Breast epithelium (tissue), 3 donors: ENCODE results near the gene KCMF1.

Experiments used
- POLR2A ChIP-seq: fragments of 450-650 bp; IDR thresholded peaks from one replicate; pipeline ENCODE4 v1.6.1; 2016; ENCODE audit warnings: antibody characterized with exemption, mild to moderate bottlenecking, moderate library complexity
- TF ChIP-seq, protein P1 (sequence below), 3 donors: fragments of 450-650 bp; IDR thresholded peaks; one replicate each; pipeline ENCODE4 v1.5.1; 2016 to 2017; ENCODE audit warnings: antibody characterized with exemption in 3 of 3, mild to moderate bottlenecking in 3 of 3, moderate library complexity in 3 of 3

DNA sequence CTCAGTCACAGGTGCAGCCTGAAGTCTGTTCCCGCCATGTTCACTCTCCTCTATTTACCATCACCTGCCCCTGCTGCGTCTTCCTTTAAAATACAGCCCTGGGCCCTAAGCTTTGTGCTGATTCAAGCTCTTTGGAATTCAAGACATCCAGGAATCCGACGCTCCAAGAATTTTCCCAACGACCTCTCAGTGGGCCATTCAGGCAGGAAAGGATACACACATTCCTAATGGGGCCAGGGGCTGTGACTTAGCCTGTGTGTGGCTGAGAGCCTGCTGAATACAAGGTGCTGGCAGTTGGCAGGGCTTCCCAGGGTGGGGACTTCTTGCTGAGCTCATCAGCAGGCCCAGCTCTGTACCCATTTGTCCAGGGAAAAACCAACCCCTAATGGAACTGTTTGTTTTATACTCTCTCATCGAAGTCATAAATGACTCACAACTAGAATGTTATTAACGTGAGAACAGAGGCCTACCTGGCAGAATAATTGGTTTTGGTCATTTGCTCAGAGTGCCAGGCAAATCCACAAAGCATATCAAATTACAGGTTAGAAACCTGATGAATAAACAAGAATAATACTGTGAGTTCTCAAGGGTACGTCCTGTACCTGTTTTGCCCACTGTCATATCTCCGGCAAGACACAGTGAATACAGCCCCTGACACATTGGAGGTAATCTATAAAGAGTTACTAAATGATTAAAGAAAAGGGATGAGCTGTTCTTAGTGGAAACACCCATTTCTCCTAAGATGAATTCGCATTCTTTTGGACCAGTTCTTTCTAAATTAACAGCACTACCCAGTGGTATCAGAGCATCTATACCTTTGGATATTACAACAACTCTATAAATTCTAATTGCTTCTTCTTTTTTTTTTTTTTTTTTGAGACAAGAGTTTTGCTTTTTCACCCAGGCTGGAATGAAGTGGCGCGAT lies 12.6 kb upstream of the KCMF1 start:
- TF ChIP-seq, protein P1, sequence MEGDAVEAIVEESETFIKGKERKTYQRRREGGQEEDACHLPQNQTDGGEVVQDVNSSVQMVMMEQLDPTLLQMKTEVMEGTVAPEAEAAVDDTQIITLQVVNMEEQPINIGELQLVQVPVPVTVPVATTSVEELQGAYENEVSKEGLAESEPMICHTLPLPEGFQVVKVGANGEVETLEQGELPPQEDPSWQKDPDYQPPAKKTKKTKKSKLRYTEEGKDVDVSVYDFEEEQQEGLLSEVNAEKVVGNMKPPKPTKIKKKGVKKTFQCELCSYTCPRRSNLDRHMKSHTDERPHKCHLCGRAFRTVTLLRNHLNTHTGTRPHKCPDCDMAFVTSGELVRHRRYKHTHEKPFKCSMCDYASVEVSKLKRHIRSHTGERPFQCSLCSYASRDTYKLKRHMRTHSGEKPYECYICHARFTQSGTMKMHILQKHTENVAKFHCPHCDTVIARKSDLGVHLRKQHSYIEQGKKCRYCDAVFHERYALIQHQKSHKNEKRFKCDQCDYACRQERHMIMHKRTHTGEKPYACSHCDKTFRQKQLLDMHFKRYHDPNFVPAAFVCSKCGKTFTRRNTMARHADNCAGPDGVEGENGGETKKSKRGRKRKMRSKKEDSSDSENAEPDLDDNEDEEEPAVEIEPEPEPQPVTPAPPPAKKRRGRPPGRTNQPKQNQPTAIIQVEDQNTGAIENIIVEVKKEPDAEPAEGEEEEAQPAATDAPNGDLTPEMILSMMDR (IDR thresholded peaks at IDR 0.05), result no peak
- TF ChIP-seq POLR2A, result no peak
